Fibroblast of lung (primary cell): ENCODE measurements around the gene LDLRAD3.

Experiments
- EZH2 ChIP-seq: IDR thresholded peaks from 2 replicates; pipeline ENCODE4 v1.5.1; 2012; ENCODE audit warnings: low read length, control low read depth, mild to moderate bottlenecking; ENCODE audit errors: missing control alignments
- TF ChIP-seq, protein P1 (sequence below), 2 donors: IDR thresholded peaks in 1 of 2; conservative IDR thresholded peaks in 1 of 2; 1 replicate in 1 of 2; 2 replicates in 1 of 2; pipeline ENCODE4 v1.5.1; 2011 to 2012; ENCODE audit warnings: low read length in 2 of 2, control low read depth in 1 of 2, inconsistent platforms in 1 of 2, low read depth in 1 of 2, mild to moderate bottlenecking in 1 of 2

DNA sequence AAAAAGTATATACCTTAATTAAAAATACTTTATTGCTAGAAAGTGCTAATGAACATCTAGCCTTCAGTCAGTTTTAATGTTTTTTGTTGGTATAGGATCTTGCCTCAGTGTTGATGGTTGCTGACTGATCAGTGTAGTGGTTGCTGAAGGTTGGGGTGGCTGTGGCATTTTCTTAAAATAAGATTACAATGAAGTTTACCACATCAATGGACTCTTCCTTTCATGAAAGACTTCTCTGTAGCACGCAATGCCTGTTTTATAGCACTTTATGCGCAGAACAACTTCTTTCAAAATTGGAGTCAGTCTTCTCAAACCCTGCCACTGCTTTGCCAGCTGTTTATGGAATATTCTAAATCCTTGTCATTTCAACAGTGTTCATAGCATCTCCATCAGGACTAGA is 50.6 kb downstream of the LDLRAD3 start:
- TF ChIP-seq, protein P1, sequence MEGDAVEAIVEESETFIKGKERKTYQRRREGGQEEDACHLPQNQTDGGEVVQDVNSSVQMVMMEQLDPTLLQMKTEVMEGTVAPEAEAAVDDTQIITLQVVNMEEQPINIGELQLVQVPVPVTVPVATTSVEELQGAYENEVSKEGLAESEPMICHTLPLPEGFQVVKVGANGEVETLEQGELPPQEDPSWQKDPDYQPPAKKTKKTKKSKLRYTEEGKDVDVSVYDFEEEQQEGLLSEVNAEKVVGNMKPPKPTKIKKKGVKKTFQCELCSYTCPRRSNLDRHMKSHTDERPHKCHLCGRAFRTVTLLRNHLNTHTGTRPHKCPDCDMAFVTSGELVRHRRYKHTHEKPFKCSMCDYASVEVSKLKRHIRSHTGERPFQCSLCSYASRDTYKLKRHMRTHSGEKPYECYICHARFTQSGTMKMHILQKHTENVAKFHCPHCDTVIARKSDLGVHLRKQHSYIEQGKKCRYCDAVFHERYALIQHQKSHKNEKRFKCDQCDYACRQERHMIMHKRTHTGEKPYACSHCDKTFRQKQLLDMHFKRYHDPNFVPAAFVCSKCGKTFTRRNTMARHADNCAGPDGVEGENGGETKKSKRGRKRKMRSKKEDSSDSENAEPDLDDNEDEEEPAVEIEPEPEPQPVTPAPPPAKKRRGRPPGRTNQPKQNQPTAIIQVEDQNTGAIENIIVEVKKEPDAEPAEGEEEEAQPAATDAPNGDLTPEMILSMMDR (conservative IDR thresholded peaks at IDR 0.05 in 1 of 2, IDR thresholded peaks at IDR 0.05 in 1 of 2; ENCODE audit: low read depth in 1 of 2, low read length in 2 of 2) = no peak
- TF ChIP-seq EZH2 = no peak
